Mesenchymal stem cell (in vitro differentiated cells and primary cell): ENCODE measurements around the gene INPP5D.

ENCODE experiments used
- DNase-seq: peaks from one replicate; pipeline ENCODE4 v3.0.0-alpha.2; 2013
- H2AFZ ChIP-seq: one replicate; pipeline ENCODE4 v1.6.1; 2013; ENCODE audit warnings: low read depth, mild to moderate bottlenecking, control low read depth, inconsistent platforms, low read length, moderate library complexity
- H2AK5ac ChIP-seq: 2 replicates; pipeline ENCODE4 v1.6.1; 2013; ENCODE audit warnings: low read length, moderate library complexity, mild to moderate bottlenecking, inconsistent platforms; ENCODE audit not compliant: severe bottlenecking
- H2BK120ac ChIP-seq: one replicate; pipeline ENCODE4 v1.6.1; 2013; ENCODE audit warnings: low read depth, mild to moderate bottlenecking, inconsistent platforms, low read length, moderate library complexity
- H2BK12ac ChIP-seq, 2 experiments: one replicate each; pipeline ENCODE4 v1.6.1; 2013; ENCODE audit warnings: inconsistent platforms in 2 of 2, low read length in 2 of 2, mild to moderate bottlenecking in 2 of 2, moderate library complexity in 2 of 2, control low read depth in 1 of 2
- H2BK15ac ChIP-seq: one replicate; pipeline ENCODE4 v1.6.1; 2013; ENCODE audit warnings: mild to moderate bottlenecking, low read depth, inconsistent platforms; ENCODE audit not compliant: poor library complexity, severe bottlenecking
- H2BK5ac ChIP-seq: 2 replicates; pipeline ENCODE4 v1.6.1; 2013; ENCODE audit warnings: low read depth, mild to moderate bottlenecking, low read length, control low read depth, inconsistent platforms; ENCODE audit not compliant: poor library complexity, severe bottlenecking
- H3K14ac ChIP-seq, 2 experiments: one replicate each; pipeline ENCODE4 v1.6.1; 2013; ENCODE audit warnings: inconsistent platforms in 2 of 2, low read length in 2 of 2, control low read depth in 1 of 2, mild to moderate bottlenecking in 1 of 2, moderate library complexity in 1 of 2
- H3K18ac ChIP-seq, 2 experiments: one replicate each; pipeline ENCODE4 v1.6.1; 2013; ENCODE audit warnings: inconsistent platforms in 2 of 2, low read length in 2 of 2, control low read depth in 1 of 2, low read depth in 1 of 2, mild to moderate bottlenecking in 1 of 2
- H3K23ac ChIP-seq, 2 experiments: one replicate each; pipeline ENCODE4 v1.6.1; 2013; ENCODE audit warnings: inconsistent platforms in 2 of 2, low read length in 2 of 2, mild to moderate bottlenecking in 2 of 2, moderate library complexity in 2 of 2, control low read depth in 1 of 2
- H3K27ac ChIP-seq: 2 replicates; pipeline ENCODE4 v1.5.1; 2013; ENCODE audit warnings: mild to moderate bottlenecking, moderate library complexity, low read length, control low read depth, inconsistent platforms; ENCODE audit not compliant: poor library complexity, severe bottlenecking
- H3K27me3 ChIP-seq, 2 experiments: 2 replicates each; pipeline versions ENCODE4 v1.6.1 to v1.7.0; 2013; ENCODE audit warnings: low read length in 2 of 2, mild to moderate bottlenecking in 2 of 2, moderate library complexity in 2 of 2, control low read depth in 1 of 2, inconsistent platforms in 1 of 2; ENCODE audit not compliant: control insufficient read depth in 1 of 2, insufficient read depth in 1 of 2
- H3K36me3 ChIP-seq, 2 experiments: 2 replicates each; pipeline versions ENCODE4 v1.6.1 to v1.7.0; 2013; ENCODE audit warnings: low read length in 2 of 2, control low read depth in 1 of 2, inconsistent platforms in 1 of 2, low read depth in 1 of 2, mild to moderate bottlenecking in 1 of 2; ENCODE audit not compliant: insufficient read depth in 2 of 2, control insufficient read depth in 1 of 2
- H3K4ac ChIP-seq, 2 experiments: one replicate each; pipeline ENCODE4 v1.6.1; 2013; ENCODE audit warnings: inconsistent platforms in 2 of 2, low read length in 2 of 2, mild to moderate bottlenecking in 2 of 2, moderate library complexity in 2 of 2, control low read depth in 1 of 2, low read depth in 1 of 2
- H3K4me1 ChIP-seq: 2 replicates; pipeline ENCODE4 v1.6.1; 2013; ENCODE audit warnings: low read depth, low read length, control low read depth; ENCODE audit not compliant: control insufficient read depth, insufficient read depth
- H3K4me2 ChIP-seq: 2 replicates; pipeline ENCODE4 v1.6.1; 2013; ENCODE audit warnings: low read length, mild to moderate bottlenecking, inconsistent platforms; ENCODE audit not compliant: poor library complexity, severe bottlenecking
- H3K4me3 ChIP-seq, 2 experiments: 2 replicates each; pipeline versions ENCODE4 v1.5.1 to v1.7.0; 2013; ENCODE audit warnings: low read length in 2 of 2, mild to moderate bottlenecking in 2 of 2, control low read depth in 1 of 2, low read depth in 1 of 2; ENCODE audit not compliant: insufficient read depth in 1 of 2
- H3K79me1 ChIP-seq: replicated peaks from 2 replicates; pipeline ENCODE4 v1.6.1; 2013; ENCODE audit warnings: mild to moderate bottlenecking, control low read depth, low read length, inconsistent platforms; ENCODE audit not compliant: poor library complexity, severe bottlenecking
- H3K9ac ChIP-seq: 2 replicates; pipeline ENCODE4 v1.7.0; 2013; ENCODE audit warnings: mild to moderate bottlenecking, low read length, moderate library complexity
- H3K9me3 ChIP-seq: 2 replicates; pipeline ENCODE4 v1.7.0; 2013; ENCODE audit warnings: mild to moderate bottlenecking, low read length; ENCODE audit not compliant: control insufficient read depth
- H4K8ac ChIP-seq: one replicate; pipeline ENCODE4 v1.6.1; 2013; ENCODE audit warnings: inconsistent platforms, mild to moderate bottlenecking, low read length, moderate library complexity
- H4K91ac ChIP-seq: one replicate; pipeline ENCODE4 v1.6.1; 2013; ENCODE audit warnings: mild to moderate bottlenecking, low read length, inconsistent platforms
- WGBS: methylation state at CpG from one replicate; pipeline ENCODE4 v1.1.7; 2013; ENCODE audit warnings: mixed read lengths; 5-methylcytosine and 5-hydroxymethylcytosine counted together

INPP5D gene

GRCh38 chr2:233146194-233146593, 86.1 kb downstream of the INPP5D start:
- H3K23ac ChIP-seq: no peak overlapping the region
- no peak overlapping the region for H3K4ac ChIP-seq
- no peak overlapping the region for H4K91ac ChIP-seq
- no peaks in the 10 kb centered on the region for H3K4me1 ChIP-seq
- H2BK5ac ChIP-seq: no peak overlapping the region
- H3K27ac ChIP-seq: no peak overlapping the region
- no peak overlapping the region for H2BK120ac ChIP-seq
- no peaks in the 10 kb centered on the region for H3K79me1 ChIP-seq
- H3K18ac ChIP-seq: no peak overlapping the region
- H2AFZ ChIP-seq: no peak overlapping the region
- H4K8ac ChIP-seq: no peak overlapping the region
- peaks cover 0 to 3% of the 10 kb centered on the region in 2 experiments for H3K36me3 ChIP-seq
- no peak overlapping the region for H3K14ac ChIP-seq
- peaks cover 23 to 56% of the 10 kb centered on the region in 2 experiments for H3K27me3 ChIP-seq
- no peak for DNase-seq
- no peak overlapping the region for H2BK12ac ChIP-seq
- H3K9me3 ChIP-seq: peaks cover 4% of the 10 kb centered on the region
- H2AK5ac ChIP-seq: no peak overlapping the region
- no peak overlapping the region for H3K4me2 ChIP-seq
- H3K4me3 ChIP-seq: no peak overlapping the region
- H3K9ac ChIP-seq: no peak overlapping the region
- WGBS: 75% methylated on average over 10 of the region's 11 CpGs
- H2BK15ac ChIP-seq: no peak overlapping the region

DNA sequence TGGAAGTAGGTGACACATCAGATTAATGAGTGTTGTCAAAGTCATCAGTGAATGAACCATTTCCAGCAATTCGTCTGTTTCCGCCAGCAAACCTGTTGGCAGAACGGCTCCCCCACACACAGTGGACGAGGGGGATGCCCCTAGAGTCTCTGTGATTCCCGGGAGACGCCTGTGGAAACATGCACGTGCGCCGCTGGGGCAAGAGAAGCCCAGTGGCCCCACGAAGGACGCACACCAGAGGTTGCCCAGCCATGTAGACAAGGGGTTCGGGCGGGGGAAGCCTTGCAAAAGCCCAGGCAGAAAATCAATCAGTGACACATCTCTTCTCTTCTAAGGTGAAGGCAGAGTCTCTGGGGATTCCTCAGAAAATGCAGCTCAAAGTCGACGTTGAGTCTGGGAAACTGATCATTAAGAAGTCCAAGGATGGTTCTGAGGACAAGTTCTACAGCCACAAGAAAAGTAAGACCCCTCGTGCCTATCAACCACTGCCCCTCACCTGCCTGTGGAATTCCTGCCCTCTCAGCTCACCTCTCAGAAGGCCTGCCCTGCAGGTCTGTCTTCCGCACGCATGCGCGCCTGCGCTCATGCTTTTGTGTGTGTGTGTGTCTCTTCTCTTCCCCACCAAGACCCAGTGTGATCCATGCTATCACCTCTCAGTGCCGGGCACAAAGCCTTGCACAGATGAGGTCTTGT, 87.1 kb downstream of the INPP5D start:
- no peak overlapping the region for H2BK15ac ChIP-seq
- no peak overlapping the region for H3K23ac ChIP-seq
- H2AFZ ChIP-seq: no peak overlapping the region
- no peak overlapping the region for H3K4me3 ChIP-seq
- no peaks in the 10 kb centered on the region for H3K4me1 ChIP-seq
- no peak overlapping the region for H2BK120ac ChIP-seq
- H2AK5ac ChIP-seq: no peak overlapping the region
- no peak for DNase-seq
- H3K14ac ChIP-seq: no peak overlapping the region
- no peak overlapping the region for H3K4ac ChIP-seq
- H3K18ac ChIP-seq: no peak overlapping the region
- no peaks in the 10 kb centered on the region for H3K79me1 ChIP-seq
- H3K9ac ChIP-seq: no peak overlapping the region
- H2BK5ac ChIP-seq: no peak overlapping the region
- 80% methylated on average over 18 of the region's 22 CpGs for WGBS
- peaks cover 7% of the 10 kb centered on the region for H3K9me3 ChIP-seq
- no peak overlapping the region for H2BK12ac ChIP-seq
- H3K4me2 ChIP-seq: no peak overlapping the region
- H4K91ac ChIP-seq: no peak overlapping the region
- H4K8ac ChIP-seq: no peak overlapping the region
- H3K27me3 ChIP-seq: peaks cover 32 to 55% of the 10 kb centered on the region in 2 experiments
- H3K27ac ChIP-seq: no peak overlapping the region
- H3K36me3 ChIP-seq: peaks cover 0 to 3% of the 10 kb centered on the region in 2 experiments

DNA sequence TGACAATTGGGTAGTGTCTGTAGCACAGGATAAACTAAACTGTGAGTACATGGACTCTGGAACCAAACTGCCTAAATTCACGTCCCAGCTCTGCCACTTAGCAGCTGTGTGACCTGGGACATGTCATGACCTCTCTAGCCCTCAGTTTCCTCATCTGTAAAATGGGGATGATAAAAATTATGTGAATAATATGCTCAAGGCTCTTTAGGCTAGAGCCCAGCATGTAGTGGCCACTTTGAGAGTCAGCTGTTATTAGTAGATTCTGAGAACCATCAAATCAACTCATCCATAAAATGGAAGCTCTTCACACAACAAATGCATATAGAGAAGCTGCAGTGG, 87.7 kb downstream of the INPP5D start:
- H3K9ac ChIP-seq: no peak overlapping the region

GRCh38 chr2:233148354-233148753, 88.2 kb downstream of the INPP5D start:
- Histone ChIP-seq H3K4me1 (no peaks in the 10 kb centered on the region), H3K36me3 (peaks cover 0 to 3% of the 10 kb centered on the region in 2 experiments), H3K4me2 (no peak overlapping the region), H3K14ac (no peak overlapping the region), H3K4me3 (no peak overlapping the region), H3K18ac (no peak overlapping the region), H2BK12ac (no peak overlapping the region), H2AFZ (no peak overlapping the region), H3K23ac (no peak overlapping the region), H4K8ac (no peak overlapping the region), H3K27me3 (peaks cover 33 to 52% of the 10 kb centered on the region in 2 experiments), H2BK120ac (no peak overlapping the region), H3K9ac (no peak overlapping the region), H3K9me3 (peaks cover 7% of the 10 kb centered on the region), H2BK15ac (no peak overlapping the region), H3K4ac (no peak overlapping the region), H4K91ac (no peak overlapping the region), H3K27ac (no peak overlapping the region), H2AK5ac (no peak overlapping the region), H2BK5ac (no peak overlapping the region), H3K79me1 (no peaks in the 10 kb centered on the region)
- no peak for DNase-seq
- WGBS: 83% methylated on average over 9 of the region's 10 CpGs

More for the DNA sequence above, 87.7 kb downstream of the INPP5D start:
- no peaks in the 10 kb centered on the region for H3K4me1 ChIP-seq
- no peak overlapping the region for H3K4me3 ChIP-seq
- WGBS: no CpG with 5 or more reads among the region's 1 CpG
- no peak overlapping the region for H2AFZ ChIP-seq
- no peaks in the 10 kb centered on the region for H3K79me1 ChIP-seq
- DNase-seq: no peak
- H3K36me3 ChIP-seq: peaks cover 0 to 3% of the 10 kb centered on the region in 2 experiments
- no peak overlapping the region for H3K23ac ChIP-seq
- no peak overlapping the region for H2BK120ac ChIP-seq
- H3K14ac ChIP-seq: no peak overlapping the region
- H3K18ac ChIP-seq: no peak overlapping the region
- H2BK5ac ChIP-seq: no peak overlapping the region
- H3K9me3 ChIP-seq: peaks cover 7% of the 10 kb centered on the region
- H2BK15ac ChIP-seq: no peak overlapping the region
- no peak overlapping the region for H2BK12ac ChIP-seq
- no peak overlapping the region for H3K4ac ChIP-seq
- H3K27me3 ChIP-seq: peaks cover 31 to 52% of the 10 kb centered on the region in 2 experiments
- H3K27ac ChIP-seq: no peak overlapping the region
- H2AK5ac ChIP-seq: no peak overlapping the region
- no peak overlapping the region for H3K4me2 ChIP-seq
- no peak overlapping the region for H4K91ac ChIP-seq
- H4K8ac ChIP-seq: no peak overlapping the region
